Measurements from ENCODE around the gene RRP15.

Gene RRP15

DNA sequence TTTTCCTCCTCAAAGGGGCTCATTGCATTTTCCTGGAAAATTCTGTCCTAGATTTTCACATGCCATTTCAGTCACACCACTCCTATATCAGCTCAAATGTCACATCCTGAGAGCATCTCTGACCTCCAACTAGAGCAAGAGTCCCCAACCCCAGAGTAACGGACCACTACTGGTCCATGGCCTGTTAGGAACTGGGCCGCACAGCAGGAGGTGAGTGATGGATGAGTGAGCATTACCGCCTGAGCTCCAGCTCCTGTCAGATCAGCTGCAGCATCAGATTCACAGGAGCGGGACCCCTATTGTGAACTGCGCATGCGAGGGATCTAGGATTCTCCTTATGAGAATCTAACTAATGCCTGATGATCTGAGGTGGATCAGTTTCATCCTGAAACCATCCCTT lies 12.7 kb upstream of the RRP15 start:
- no peak overlapping the region for H3K4me3 ChIP-seq (ENCODE audit: low read depth, low read length)
- TF ChIP-seq, protein P1, sequence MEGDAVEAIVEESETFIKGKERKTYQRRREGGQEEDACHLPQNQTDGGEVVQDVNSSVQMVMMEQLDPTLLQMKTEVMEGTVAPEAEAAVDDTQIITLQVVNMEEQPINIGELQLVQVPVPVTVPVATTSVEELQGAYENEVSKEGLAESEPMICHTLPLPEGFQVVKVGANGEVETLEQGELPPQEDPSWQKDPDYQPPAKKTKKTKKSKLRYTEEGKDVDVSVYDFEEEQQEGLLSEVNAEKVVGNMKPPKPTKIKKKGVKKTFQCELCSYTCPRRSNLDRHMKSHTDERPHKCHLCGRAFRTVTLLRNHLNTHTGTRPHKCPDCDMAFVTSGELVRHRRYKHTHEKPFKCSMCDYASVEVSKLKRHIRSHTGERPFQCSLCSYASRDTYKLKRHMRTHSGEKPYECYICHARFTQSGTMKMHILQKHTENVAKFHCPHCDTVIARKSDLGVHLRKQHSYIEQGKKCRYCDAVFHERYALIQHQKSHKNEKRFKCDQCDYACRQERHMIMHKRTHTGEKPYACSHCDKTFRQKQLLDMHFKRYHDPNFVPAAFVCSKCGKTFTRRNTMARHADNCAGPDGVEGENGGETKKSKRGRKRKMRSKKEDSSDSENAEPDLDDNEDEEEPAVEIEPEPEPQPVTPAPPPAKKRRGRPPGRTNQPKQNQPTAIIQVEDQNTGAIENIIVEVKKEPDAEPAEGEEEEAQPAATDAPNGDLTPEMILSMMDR (IDR thresholded peaks at IDR 0.05; ENCODE audit: low read depth, low read length, missing control alignments): no peak
- no peak for DNase-seq (ENCODE audit: low read depth)

DNA sequence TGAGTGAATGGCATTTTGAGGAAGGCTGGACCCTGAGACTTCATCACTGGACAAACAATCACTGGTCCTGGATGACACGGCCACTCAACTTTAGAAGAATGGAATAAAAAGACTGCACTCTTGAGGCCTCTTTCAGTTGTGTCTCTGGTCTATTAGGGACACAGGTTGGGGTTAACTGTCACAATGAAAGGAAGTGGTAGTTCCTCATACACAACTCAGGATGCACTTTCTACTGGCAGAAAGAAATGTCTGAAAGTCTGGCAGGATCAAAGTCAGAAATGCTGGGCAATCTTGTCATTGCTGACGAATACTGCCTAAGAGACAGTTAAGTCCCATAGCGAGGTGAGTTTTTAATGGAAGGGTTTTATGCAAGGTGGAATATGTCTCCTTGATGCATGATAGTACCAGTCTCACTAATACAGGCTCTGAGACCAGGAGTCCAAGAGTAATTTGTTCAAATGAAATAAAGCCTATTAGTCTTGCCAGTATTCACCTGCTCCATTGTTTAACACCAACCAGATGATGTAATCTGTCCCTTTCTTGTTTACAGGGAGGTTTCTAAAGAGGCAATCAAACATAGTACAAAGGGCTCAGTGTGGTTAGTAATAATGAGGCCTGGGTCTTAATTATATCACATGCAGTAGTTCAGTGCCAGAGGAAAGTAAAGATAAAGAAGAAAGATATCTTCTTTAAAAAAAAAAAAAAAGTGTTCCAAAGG lies 11.2 kb upstream of the RRP15 start:
- TF ChIP-seq, protein P1 (IDR thresholded peaks at IDR 0.05; ENCODE audit: low read depth, low read length, missing control alignments): no peak
- no peak overlapping the region for H3K4me3 ChIP-seq (ENCODE audit: low read depth, low read length)
- no peak for DNase-seq (ENCODE audit: low read depth)

GRCh38 chr1:218274511-218274910 lies 10.6 kb upstream of the RRP15 start:
- no peak overlapping the region for H3K4me3 ChIP-seq (ENCODE audit: low read depth, low read length)
- TF ChIP-seq, protein P1 (IDR thresholded peaks at IDR 0.05; ENCODE audit: low read depth, low read length, missing control alignments): no peak
- DNase-seq (ENCODE audit: low read depth): no peak

- TF ChIP-seq, protein P1 (IDR thresholded peaks at IDR 0.05; ENCODE audit: low read depth, low read length, missing control alignments): no peak
- DNase-seq (ENCODE audit: low read depth): no peak
- no peak overlapping the region for H3K4me3 ChIP-seq (ENCODE audit: low read depth, low read length)
Observed at GRCh38 chr1:218275823-218276222, 9.3 kb upstream of the RRP15 start.

GRCh38 chr1:218281285-218281684 lies 3.8 kb upstream of the RRP15 start:
- TF ChIP-seq, protein P1 (IDR thresholded peaks at IDR 0.05; ENCODE audit: low read depth, low read length, missing control alignments): no peak
- no peak for DNase-seq (ENCODE audit: low read depth)

DNA sequence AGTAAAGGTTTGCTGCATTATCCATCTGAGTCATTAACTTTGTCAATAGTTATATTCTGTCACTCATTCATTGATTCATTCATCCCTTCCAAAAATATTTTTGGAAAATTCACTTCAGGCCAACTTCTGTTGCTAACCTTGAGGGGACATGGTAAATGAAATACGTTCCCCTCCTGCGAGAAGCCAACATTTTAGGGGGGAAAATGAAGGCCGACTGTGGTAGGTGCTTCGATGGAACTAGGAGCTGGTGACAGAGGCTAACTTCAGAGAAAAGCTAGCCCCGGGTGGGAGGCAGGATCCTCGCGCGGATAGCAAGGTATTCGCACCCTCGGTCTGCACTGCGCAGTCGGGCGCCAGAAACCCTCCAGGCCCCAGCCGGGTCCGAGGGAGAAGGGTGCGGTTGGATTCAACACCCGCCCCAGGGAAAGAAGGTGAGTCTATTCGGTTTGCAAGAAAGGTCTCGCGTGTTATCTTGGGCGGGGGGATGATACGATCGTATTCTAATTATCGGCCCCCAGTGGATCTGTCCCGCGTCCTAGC lies 646 bp upstream of the RRP15 start:
- H3K4me3 ChIP-seq (ENCODE audit: low read depth, low read length): peak overlapping the region; percentile 69
- DNase-seq (ENCODE audit: low read depth): no peak
- TF ChIP-seq, protein P1 (IDR thresholded peaks at IDR 0.05; ENCODE audit: low read depth, low read length, missing control alignments): no peak

More at GRCh38 chr1:218281285-218281684, 3.8 kb upstream of the RRP15 start:
- H3K4me3 ChIP-seq (ENCODE audit: low read depth, low read length): no peak overlapping the region

GRCh38 chr1:218292515-218292914 lies 7.4 kb downstream of the RRP15 start:
- TF ChIP-seq, protein P1 (IDR thresholded peaks at IDR 0.05; ENCODE audit: low read depth, low read length, missing control alignments): no peak

More at GRCh38 chr1:218292515-218292914, 7.4 kb downstream of the RRP15 start:
- DNase-seq (ENCODE audit: low read depth): no peak
- no peak overlapping the region for H3K4me3 ChIP-seq (ENCODE audit: low read depth, low read length)

Data from GM12864 (cell line).